ENCODE data around the gene LDB2. TPM values are rescaled to one million over a fixed set of nuclear protein-coding genes. Genes with fewer than 3 reads are reported as not detected.

Gene LDB2
- total RNA-seq, 1 donor from 2014 or later, result 31.5 TPM

GRCh38 chr4:16489226-16489625 lies 409.2 kb downstream of the LDB2 start:
- Mint-ChIP-seq H3K36me3 (peaks cover 3% of the 10 kb centered on the region), H3K9me3 (peaks cover 11% of the 10 kb centered on the region), H3K4me1 (ENCODE audit: unreplicated experiment) (peaks cover 7% of the 10 kb centered on the region), H3K4me3 (no peak overlapping the region), H3K27me3 (no peaks in the 10 kb centered on the region), H3K27ac (no peak overlapping the region)
- DNase-seq (ENCODE audit: extremely low spot score, unreplicated experiment), result no peak
- TF ChIP-seq CTCF (conservative IDR thresholded peaks at IDR 0.05), result no peak

GRCh38 chr4:16488084-16488483 lies 410.4 kb downstream of the LDB2 start:
- Mint-ChIP-seq H3K27ac (no peak overlapping the region), H3K27me3 (no peaks in the 10 kb centered on the region), H3K36me3 (peaks cover 3% of the 10 kb centered on the region), H3K9me3 (peaks cover 11% of the 10 kb centered on the region), H3K4me1 (ENCODE audit: unreplicated experiment) (peaks cover 7% of the 10 kb centered on the region), H3K4me3 (no peak overlapping the region)
- TF ChIP-seq CTCF (conservative IDR thresholded peaks at IDR 0.05), result no peak
- no peak for DNase-seq (ENCODE audit: extremely low spot score, unreplicated experiment)

- DNase-seq (ENCODE audit: extremely low spot score, unreplicated experiment), result no peak
- no peaks in the 10 kb centered on the region for H3K27me3 Mint-ChIP-seq
- H3K27ac Mint-ChIP-seq, result no peak overlapping the region
- no peak for TF ChIP-seq CTCF (conservative IDR thresholded peaks at IDR 0.05)
- peaks cover 3% of the 10 kb centered on the region for H3K36me3 Mint-ChIP-seq
- H3K4me1 Mint-ChIP-seq (ENCODE audit: unreplicated experiment), result peaks cover 7% of the 10 kb centered on the region
- H3K9me3 Mint-ChIP-seq, result peaks cover 11% of the 10 kb centered on the region
- H3K4me3 Mint-ChIP-seq, result no peak overlapping the region
These were observed 413.7 kb downstream of the LDB2 start for GRCh38 chr4:16484711-16485110.

- H3K27ac Mint-ChIP-seq, result no peak overlapping the region
- no peak overlapping the region for H3K4me3 Mint-ChIP-seq
- no peaks in the 10 kb centered on the region for H3K4me1 Mint-ChIP-seq (ENCODE audit: unreplicated experiment)
- no peak for DNase-seq (ENCODE audit: extremely low spot score, unreplicated experiment)
- H3K27me3 Mint-ChIP-seq, result no peaks in the 10 kb centered on the region
- TF ChIP-seq CTCF (conservative IDR thresholded peaks at IDR 0.05), result no peak
- peaks cover 3% of the 10 kb centered on the region for H3K36me3 Mint-ChIP-seq
- peaks cover 4% of the 10 kb centered on the region for H3K9me3 Mint-ChIP-seq
These were observed 414.9 kb downstream of the LDB2 start for GRCh38 chr4:16483540-16483939.

- no peak for TF ChIP-seq CTCF (conservative IDR thresholded peaks at IDR 0.05)
- Mint-ChIP-seq H3K4me1 (ENCODE audit: unreplicated experiment) (no peaks in the 10 kb centered on the region), H3K27ac (no peak overlapping the region)
These were observed 418.4 kb downstream of the LDB2 start for GRCh38 chr4:16480011-16480410.

GRCh38 chr4:16472537-16472936 lies 425.9 kb downstream of the LDB2 start:
- Mint-ChIP-seq H3K9me3 (no peaks in the 10 kb centered on the region), H3K27ac (no peak overlapping the region), H3K4me3 (no peak overlapping the region), H3K36me3 (no peaks in the 10 kb centered on the region), H3K27me3 (no peaks in the 10 kb centered on the region), H3K4me1 (ENCODE audit: unreplicated experiment) (no peaks in the 10 kb centered on the region)
- DNase-seq (ENCODE audit: extremely low spot score, unreplicated experiment), result no peak
- TF ChIP-seq CTCF (conservative IDR thresholded peaks at IDR 0.05), result no peak

More at GRCh38 chr4:16480011-16480410, 418.4 kb downstream of the LDB2 start:
- no peaks in the 10 kb centered on the region for H3K36me3 Mint-ChIP-seq
- H3K4me3 Mint-ChIP-seq, result no peak overlapping the region
- DNase-seq (ENCODE audit: extremely low spot score, unreplicated experiment), result no peak
- H3K27me3 Mint-ChIP-seq, result no peaks in the 10 kb centered on the region
- no peaks in the 10 kb centered on the region for H3K9me3 Mint-ChIP-seq
